ENCODE data around the gene PLEKHA7.

The PLEKHA7 gene

GRCh38 chr11:16764888-16765287 lies 249.3 kb downstream of the PLEKHA7 start:
- H3K9me3 ChIP-seq (ENCODE audit: control insufficient read depth, low read length) = no peaks in the 10 kb centered on the region
- peaks cover 6% of the 10 kb centered on the region for H3K4me1 ChIP-seq (ENCODE audit: control insufficient read depth, insufficient read depth, low read depth, low read length)
- no peak overlapping the region for H2AK5ac ChIP-seq (ENCODE audit: low read length, severe bottlenecking)
- H4K91ac ChIP-seq (ENCODE audit: low read length) = no peak overlapping the region
- no peak overlapping the region for H2BK5ac ChIP-seq (ENCODE audit: low read depth, low read length, poor library complexity, severe bottlenecking)
- H3K27me3 ChIP-seq (ENCODE audit: control insufficient read depth in 1 of 2, insufficient read depth in 1 of 2, low read length in 2 of 2) = peaks cover 4 to 11% of the 10 kb centered on the region in 2 experiments
- H2BK120ac ChIP-seq (ENCODE audit: low read depth, low read length) = no peak overlapping the region
- H3K14ac ChIP-seq (ENCODE audit: low read length in 2 of 2) = no peak overlapping the region
- no peak overlapping the region for H3K18ac ChIP-seq (ENCODE audit: low read depth in 1 of 2, low read length in 2 of 2)
- 93% methylated on average over 6 of the region's 8 CpGs for WGBS
- no peak overlapping the region for H2BK12ac ChIP-seq (ENCODE audit: low read length in 2 of 2)
- H3K36me3 ChIP-seq (ENCODE audit: control insufficient read depth in 1 of 2, insufficient read depth in 2 of 2, low read depth in 1 of 2, low read length in 2 of 2) = no peaks in the 10 kb centered on the region
- H3K27ac ChIP-seq (ENCODE audit: low read length, poor library complexity, severe bottlenecking) = no peak overlapping the region
- no peak overlapping the region for H2AFZ ChIP-seq (ENCODE audit: low read depth, low read length)
- no peak overlapping the region for H3K4me3 ChIP-seq (ENCODE audit: insufficient read depth in 1 of 2, low read depth in 1 of 2, low read length in 2 of 2)
- H2BK15ac ChIP-seq (ENCODE audit: low read depth, poor library complexity, severe bottlenecking) = no peak overlapping the region
- no peak overlapping the region for H4K8ac ChIP-seq (ENCODE audit: low read length)
- no peaks in the 10 kb centered on the region for H3K79me1 ChIP-seq (replicated peaks; ENCODE audit: low read length, poor library complexity, severe bottlenecking)
- H3K23ac ChIP-seq (ENCODE audit: low read length in 2 of 2) = no peak overlapping the region
- no peak for DNase-seq
- no peak overlapping the region for H3K4me2 ChIP-seq (ENCODE audit: low read length, poor library complexity, severe bottlenecking)
- H3K9ac ChIP-seq (ENCODE audit: low read length) = no peak overlapping the region
- H3K4ac ChIP-seq (ENCODE audit: low read depth in 1 of 2, low read length in 2 of 2) = no peak overlapping the region

GRCh38 chr11:16763746-16764145 lies 250.5 kb downstream of the PLEKHA7 start:
- H3K27ac ChIP-seq (ENCODE audit: low read length, poor library complexity, severe bottlenecking) = no peak overlapping the region
- no peak overlapping the region for H3K4me3 ChIP-seq (ENCODE audit: insufficient read depth in 1 of 2, low read depth in 1 of 2, low read length in 2 of 2)
- no peak overlapping the region for H2AFZ ChIP-seq (ENCODE audit: low read depth, low read length)
- 82% methylated on average over 1 of the region's 1 CpG for WGBS
- no peak overlapping the region for H2BK120ac ChIP-seq (ENCODE audit: low read depth, low read length)
- peaks cover 4 to 10% of the 10 kb centered on the region in 2 experiments for H3K27me3 ChIP-seq (ENCODE audit: control insufficient read depth in 1 of 2, insufficient read depth in 1 of 2, low read length in 2 of 2)
- H3K18ac ChIP-seq (ENCODE audit: low read depth in 1 of 2, low read length in 2 of 2) = no peak overlapping the region
- H2BK5ac ChIP-seq (ENCODE audit: low read depth, low read length, poor library complexity, severe bottlenecking) = no peak overlapping the region
- DNase-seq = no peak
- no peak overlapping the region for H2BK12ac ChIP-seq (ENCODE audit: low read length in 2 of 2)
- H2BK15ac ChIP-seq (ENCODE audit: low read depth, poor library complexity, severe bottlenecking) = no peak overlapping the region
- peaks cover 6% of the 10 kb centered on the region for H3K4me1 ChIP-seq (ENCODE audit: control insufficient read depth, insufficient read depth, low read depth, low read length)
- no peak overlapping the region for H3K23ac ChIP-seq (ENCODE audit: low read length in 2 of 2)
- H3K79me1 ChIP-seq (replicated peaks; ENCODE audit: low read length, poor library complexity, severe bottlenecking) = no peaks in the 10 kb centered on the region
- no peak overlapping the region for H4K91ac ChIP-seq (ENCODE audit: low read length)
- H3K4ac ChIP-seq (ENCODE audit: low read depth in 1 of 2, low read length in 2 of 2) = no peak overlapping the region
- H3K14ac ChIP-seq (ENCODE audit: low read length in 2 of 2) = no peak overlapping the region
- peaks cover 0 to under 1% of the 10 kb centered on the region in 2 experiments for H3K36me3 ChIP-seq (ENCODE audit: control insufficient read depth in 1 of 2, insufficient read depth in 2 of 2, low read depth in 1 of 2, low read length in 2 of 2)
- no peak overlapping the region for H4K8ac ChIP-seq (ENCODE audit: low read length)
- no peak overlapping the region for H3K4me2 ChIP-seq (ENCODE audit: low read length, poor library complexity, severe bottlenecking)
- H2AK5ac ChIP-seq (ENCODE audit: low read length, severe bottlenecking) = no peak overlapping the region
- no peaks in the 10 kb centered on the region for H3K9me3 ChIP-seq (ENCODE audit: control insufficient read depth, low read length)
- no peak overlapping the region for H3K9ac ChIP-seq (ENCODE audit: low read length)

- DNase-seq = no peak
- H3K14ac ChIP-seq (ENCODE audit: low read length in 2 of 2) = no peak overlapping the region
- H3K23ac ChIP-seq (ENCODE audit: low read length in 2 of 2) = no peak overlapping the region
- no peaks in the 10 kb centered on the region for H3K27me3 ChIP-seq (ENCODE audit: control insufficient read depth in 1 of 2, insufficient read depth in 1 of 2, low read length in 2 of 2)
- H3K4ac ChIP-seq (ENCODE audit: low read depth in 1 of 2, low read length in 2 of 2) = no peak overlapping the region
- H3K4me1 ChIP-seq (ENCODE audit: control insufficient read depth, insufficient read depth, low read depth, low read length) = peaks cover 6% of the 10 kb centered on the region
- H3K79me1 ChIP-seq (replicated peaks; ENCODE audit: low read length, poor library complexity, severe bottlenecking) = peaks cover 1% of the 10 kb centered on the region
- H3K9ac ChIP-seq (ENCODE audit: low read length) = no peak overlapping the region
- no peak overlapping the region for H2AK5ac ChIP-seq (ENCODE audit: low read length, severe bottlenecking)
- H3K9me3 ChIP-seq (ENCODE audit: control insufficient read depth, low read length) = no peaks in the 10 kb centered on the region
- no peak overlapping the region for H4K8ac ChIP-seq (ENCODE audit: low read length)
- no peak overlapping the region for H2BK120ac ChIP-seq (ENCODE audit: low read depth, low read length)
- no peak overlapping the region for H2BK5ac ChIP-seq (ENCODE audit: low read depth, low read length, poor library complexity, severe bottlenecking)
- no peak overlapping the region for H3K18ac ChIP-seq (ENCODE audit: low read depth in 1 of 2, low read length in 2 of 2)
- H3K4me3 ChIP-seq (ENCODE audit: insufficient read depth in 1 of 2, low read depth in 1 of 2, low read length in 2 of 2) = no peak overlapping the region
- no peak overlapping the region for H4K91ac ChIP-seq (ENCODE audit: low read length)
- no peak overlapping the region for H2BK15ac ChIP-seq (ENCODE audit: low read depth, poor library complexity, severe bottlenecking)
- H3K27ac ChIP-seq (ENCODE audit: low read length, poor library complexity, severe bottlenecking) = no peak overlapping the region
- H2BK12ac ChIP-seq (ENCODE audit: low read length in 2 of 2) = no peak overlapping the region
- H3K4me2 ChIP-seq (ENCODE audit: low read length, poor library complexity, severe bottlenecking) = no peak overlapping the region
- 72% methylated on average over 7 of the region's 8 CpGs for whole genome bisulfite sequencing
- H2AFZ ChIP-seq (ENCODE audit: low read depth, low read length) = no peak overlapping the region
- peaks cover 8 to 32% of the 10 kb centered on the region in 2 experiments for H3K36me3 ChIP-seq (ENCODE audit: control insufficient read depth in 1 of 2, insufficient read depth in 2 of 2, low read depth in 1 of 2, low read length in 2 of 2)
Measured at GRCh38 chr11:16759857-16760508, 254.2 kb downstream of the PLEKHA7 start.

- Histone ChIP-seq H2BK5ac (ENCODE audit: low read depth, low read length, poor library complexity, severe bottlenecking) (no peak overlapping the region), H2BK120ac (ENCODE audit: low read depth, low read length) (no peak overlapping the region), H3K79me1 (replicated peaks; ENCODE audit: low read length, poor library complexity, severe bottlenecking) (peaks cover 4% of the 10 kb centered on the region), H3K14ac (ENCODE audit: low read length in 2 of 2) (no peak overlapping the region), H4K8ac (ENCODE audit: low read length) (no peak overlapping the region), H3K4me3 (ENCODE audit: insufficient read depth in 1 of 2, low read depth in 1 of 2, low read length in 2 of 2) (no peak overlapping the region), H3K27ac (ENCODE audit: low read length, poor library complexity, severe bottlenecking) (no peak overlapping the region), H3K23ac (ENCODE audit: low read length in 2 of 2) (no peak overlapping the region), H2BK15ac (ENCODE audit: low read depth, poor library complexity, severe bottlenecking) (no peak overlapping the region), H2AK5ac (ENCODE audit: low read length, severe bottlenecking) (no peak overlapping the region), H3K4ac (ENCODE audit: low read depth in 1 of 2, low read length in 2 of 2) (no peak overlapping the region), H3K9ac (ENCODE audit: low read length) (no peak overlapping the region), H2AFZ (ENCODE audit: low read depth, low read length) (no peak overlapping the region), H2BK12ac (ENCODE audit: low read length in 2 of 2) (no peak overlapping the region), H3K4me2 (ENCODE audit: low read length, poor library complexity, severe bottlenecking) (no peak overlapping the region), H4K91ac (ENCODE audit: low read length) (no peak overlapping the region), H3K18ac (ENCODE audit: low read depth in 1 of 2, low read length in 2 of 2) (no peak overlapping the region), H3K9me3 (ENCODE audit: control insufficient read depth, low read length) (no peaks in the 10 kb centered on the region), H3K4me1 (ENCODE audit: control insufficient read depth, insufficient read depth, low read depth, low read length) (peaks cover 6% of the 10 kb centered on the region), H3K27me3 (ENCODE audit: control insufficient read depth in 1 of 2, insufficient read depth in 1 of 2, low read length in 2 of 2) (no peaks in the 10 kb centered on the region), H3K36me3 (ENCODE audit: control insufficient read depth in 1 of 2, insufficient read depth in 2 of 2, low read depth in 1 of 2, low read length in 2 of 2) (peaks cover 15 to 45% of the 10 kb centered on the region in 2 experiments)
- no peak for DNase-seq
- WGBS = 98% methylated on average over 4 of the region's 4 CpGs
Measured at GRCh38 chr11:16758382-16759024, 255.7 kb downstream of the PLEKHA7 start.
